GM18517 (cell line): ENCODE measurements around the gene APCDD1L.

Experiments used
- ATAC-seq: cut with Tn5 transposase; IDR thresholded peaks from one replicate; pipeline ENCODE4 v1.9.1; 2021; ENCODE audit warnings: mild to moderate bottlenecking, moderate library complexity; ENCODE audit not compliant: unreplicated experiment

The APCDD1L gene

GRCh38 chr20:58469616-58470015 is 45.6 kb downstream of the APCDD1L start:
- no peak for ATAC-seq

GRCh38 chr20:58467572-58468527 is 47.3 kb downstream of the APCDD1L start:
- no peak for ATAC-seq

- ATAC-seq = no peak
Observed at GRCh38 chr20:58466729-58467571, 48.2 kb downstream of the APCDD1L start.

GRCh38 chr20:58466095-58466708 is 49.0 kb downstream of the APCDD1L start:
- ATAC-seq = no peak

GRCh38 chr20:58464838-58465237 is 50.4 kb downstream of the APCDD1L start:
- ATAC-seq = no peak

GRCh38 chr20:58463256-58463655 is 51.9 kb downstream of the APCDD1L start:
- ATAC-seq = no peak

- ATAC-seq = no peak
Observed at GRCh38 chr20:58461899-58462298, 53.3 kb downstream of the APCDD1L start.

GRCh38 chr20:58461104-58461503 is 54.1 kb downstream of the APCDD1L start:
- ATAC-seq = no peak

GRCh38 chr20:58459058-58459750 is 56.0 kb downstream of the APCDD1L start:
- ATAC-seq = peak; percentile 22

GRCh38 chr20:58458342-58459057 is 56.7 kb downstream of the APCDD1L start:
- peak; percentile 98 for ATAC-seq

GRCh38 chr20:58457083-58457695 is 58.0 kb downstream of the APCDD1L start:
- ATAC-seq = no peak

- ATAC-seq = no peak
Observed at GRCh38 chr20:58454460-58454859, 60.7 kb downstream of the APCDD1L start.

GRCh38 chr20:58453391-58453790 is 61.8 kb downstream of the APCDD1L start:
- no peak for ATAC-seq

- no peak for ATAC-seq
Observed at GRCh38 chr20:58452667-58453255, 62.4 kb downstream of the APCDD1L start.

GRCh38 chr20:58450254-58450653 is 64.9 kb downstream of the APCDD1L start:
- ATAC-seq = no peak

GRCh38 chr20:58449681-58450221 is 65.4 kb downstream of the APCDD1L start:
- ATAC-seq = no peak

- no peak for ATAC-seq
Observed at GRCh38 chr20:58448958-58449357, 66.2 kb downstream of the APCDD1L start.

GRCh38 chr20:58447511-58448391 is 67.4 kb downstream of the APCDD1L start:
- no peak for ATAC-seq
